ENCODE measurements around the gene OGFR. TPM values are rescaled to one million over a fixed set of nuclear protein-coding genes. Genes with fewer than 3 reads are reported as not detected.

The OGFR gene
- polyA plus RNA-seq, 1 experiment = 19.7 TPM

GRCh38 chr20:62828511-62829230 is 24.0 kb downstream of the OGFR start:
- ChIA-PET CTCF (no interaction called here), POLR2A (no interaction called here)

GRCh38 chr20:62829231-62830230 is 24.9 kb downstream of the OGFR start:
- POLR2A ChIA-PET = no interaction called here
- CTCF ChIA-PET = no interaction called here
- no peak overlapping the region for H3K4me3 ChIP-seq (ENCODE audit: low read depth, low read length)
- no peak for TF ChIP-seq CTCF (IDR thresholded peaks at IDR 0.05; ENCODE audit: low read depth, low read length)
- no peak overlapping the region for H3K27ac ChIP-seq (ENCODE audit: low read depth, low read length)
- DNase-seq (ENCODE audit: low read depth, low spot score) = no peak
- H3K9me3 ChIP-seq (ENCODE audit: control insufficient read depth, insufficient read depth, low read length) = no peaks in the 10 kb centered on the region
- H3K27me3 ChIP-seq (ENCODE audit: control insufficient read depth, insufficient read depth, low read length) = no peaks in the 10 kb centered on the region

More at GRCh38 chr20:62828511-62829230, 24.0 kb downstream of the OGFR start:
- Histone ChIP-seq H3K27me3 (ENCODE audit: control insufficient read depth, insufficient read depth, low read length) (no peaks in the 10 kb centered on the region), H3K9me3 (ENCODE audit: control insufficient read depth, insufficient read depth, low read length) (no peaks in the 10 kb centered on the region), H3K27ac (ENCODE audit: low read depth, low read length) (no peak overlapping the region), H3K4me3 (ENCODE audit: low read depth, low read length) (no peak overlapping the region)
- no peak for TF ChIP-seq CTCF (IDR thresholded peaks at IDR 0.05; ENCODE audit: low read depth, low read length)
- DNase-seq (ENCODE audit: low read depth, low spot score) = no peak

DNA sequence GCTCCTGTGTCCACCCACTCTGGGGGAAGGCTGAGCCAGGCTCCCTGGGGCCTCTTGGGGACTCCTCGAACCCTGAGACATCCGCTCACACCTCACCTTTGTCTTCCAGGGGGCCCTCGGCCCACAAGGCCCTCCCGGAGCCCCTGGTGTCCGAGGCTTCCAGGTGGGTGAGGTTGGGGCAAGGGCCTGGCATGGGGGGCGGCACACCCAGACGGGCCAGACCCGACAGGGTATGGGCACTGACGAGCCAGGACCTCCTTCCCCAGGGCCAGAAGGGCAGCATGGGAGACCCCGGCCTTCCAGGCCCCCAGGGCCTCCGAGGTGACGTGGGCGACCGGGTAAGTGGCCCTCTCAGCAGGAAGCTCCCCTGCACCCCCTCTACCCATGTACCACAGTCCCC is 25.6 kb downstream of the OGFR start:
- DNase-seq (ENCODE audit: low read depth, low spot score) = no peak
- H3K27ac ChIP-seq (ENCODE audit: low read depth, low read length) = no peak overlapping the region
- H3K9me3 ChIP-seq (ENCODE audit: control insufficient read depth, insufficient read depth, low read length) = no peaks in the 10 kb centered on the region; the same call in 1 of the 2 replicates
- no peak for TF ChIP-seq CTCF (IDR thresholded peaks at IDR 0.05; ENCODE audit: low read depth, low read length)
- no peaks in the 10 kb centered on the region for H3K27me3 ChIP-seq (ENCODE audit: control insufficient read depth, insufficient read depth, low read length)
- ChIA-PET CTCF (interaction anchor here (1.0 kb wide), 1 partner anchor 23 kb away, joined by 4 read pairs; no protein-coding TSS in a partner anchor), POLR2A (no interaction called here)
- H3K4me3 ChIP-seq (ENCODE audit: low read depth, low read length) = no peak overlapping the region

DNA sequence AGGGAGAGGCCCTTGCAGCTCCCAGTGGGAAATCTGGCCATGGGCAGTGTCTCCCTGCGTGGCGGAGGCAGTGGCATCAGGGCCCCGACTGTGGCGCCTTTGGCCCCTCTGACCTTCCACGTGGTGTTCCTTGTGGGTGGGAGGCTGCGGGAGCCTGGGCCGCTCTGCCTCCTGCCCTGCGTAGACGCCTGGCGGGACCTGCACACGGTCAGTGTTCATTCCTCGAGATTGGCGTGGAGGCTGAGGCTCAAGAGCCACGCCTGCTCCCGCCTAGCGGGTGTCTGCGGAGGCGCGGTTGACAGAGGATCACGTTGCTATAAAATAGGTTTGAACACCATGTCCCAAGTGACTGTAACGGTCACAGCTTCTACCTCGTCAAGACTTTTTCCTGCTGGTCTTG is 26.2 kb downstream of the OGFR start:
- no peak for DNase-seq (ENCODE audit: low read depth, low spot score)
- H3K9me3 ChIP-seq (ENCODE audit: control insufficient read depth, insufficient read depth, low read length) = no peaks in the 10 kb centered on the region; the same call in 1 of the 2 replicates
- H3K27me3 ChIP-seq (ENCODE audit: control insufficient read depth, insufficient read depth, low read length) = no peaks in the 10 kb centered on the region
- no peak overlapping the region for H3K27ac ChIP-seq (ENCODE audit: low read depth, low read length)
- ChIA-PET CTCF (interaction anchor here (1.0 kb wide), 1 partner anchor 23 kb away, joined by 4 read pairs; no protein-coding TSS in a partner anchor), POLR2A (no interaction called here)
- no peak for TF ChIP-seq CTCF (IDR thresholded peaks at IDR 0.05; ENCODE audit: low read depth, low read length)
- no peak overlapping the region for H3K4me3 ChIP-seq (ENCODE audit: low read depth, low read length)
